Keratinocyte (primary cell): ENCODE results near the gene SMG9. TPM values are rescaled to one million over a fixed set of nuclear protein-coding genes. Genes with fewer than 3 reads are reported as not detected.

Source experiments
- DNase-seq: peaks from one replicate; pipeline ENCODE4 v3.0.0-alpha.2; 2011; ENCODE audit warnings: low read depth, missing footprints, low spot score
- FAIRE-seq: peaks from 2 replicates; lab custom pipeline; 2011; peaks lifted over from hg19 to GRCh38; lab: Jason Lieb, UNC
- H2AFZ ChIP-seq: 2 replicates; pipeline ENCODE4 v1.6.0; 2012; ENCODE audit warnings: low read length, control low read depth, inconsistent platforms; ENCODE audit not compliant: control insufficient read depth
- H3K27ac ChIP-seq: 2 replicates; pipeline ENCODE4 v1.5.1; 2011; ENCODE audit warnings: low read length; ENCODE audit not compliant: control insufficient read depth, insufficient read depth
- H3K27me3 ChIP-seq: 3 replicates; pipeline ENCODE4 v1.6.0; 2011; ENCODE audit warnings: low read length; ENCODE audit not compliant: control insufficient read depth, insufficient read depth; ENCODE audit errors: extremely low read depth
- H3K36me3 ChIP-seq, 2 experiments: 2 replicates in 1 of 2; 3 replicates in 1 of 2; pipeline ENCODE4 v1.5.1; 2011; ENCODE audit warnings: low read length in 2 of 2, mild to moderate bottlenecking in 1 of 2; ENCODE audit not compliant: control insufficient read depth in 2 of 2, insufficient read depth in 2 of 2; ENCODE audit errors: extremely low read depth in 1 of 2
- H3K4me1 ChIP-seq: 3 replicates; pipeline ENCODE4 v1.5.1; 2011; ENCODE audit warnings: low read length; ENCODE audit not compliant: control insufficient read depth, insufficient read depth; ENCODE audit errors: extremely low read depth
- H3K4me2 ChIP-seq: 3 replicates; pipeline ENCODE4 v1.6.0; 2011; ENCODE audit warnings: low read depth, low read length; ENCODE audit not compliant: control insufficient read depth, insufficient read depth; ENCODE audit errors: extremely low read depth
- H3K4me3 ChIP-seq, 3 experiments: fragments of 200-600 bp in 1 of 3; sonication (generic) in 1 of 3; 2 replicates in 2 of 3; 3 replicates in 1 of 3; pipeline ENCODE4 v1.5.1; 2011 to 2016; ENCODE audit warnings: low read length in 3 of 3, mild to moderate bottlenecking in 3 of 3, control low read depth in 2 of 3, inconsistent platforms in 1 of 3, low read depth in 1 of 3, mixed read lengths in 1 of 3, mixed run types in 1 of 3, moderate library complexity in 1 of 3; ENCODE audit not compliant: control insufficient read depth in 2 of 3, insufficient read depth in 2 of 3; ENCODE audit errors: extremely low read depth in 1 of 3
- H3K79me2 ChIP-seq: 2 replicates; pipeline ENCODE4 v1.6.0; 2012; ENCODE audit warnings: low read length; ENCODE audit not compliant: control insufficient read depth, insufficient read depth
- H3K9ac ChIP-seq: 3 replicates; pipeline ENCODE4 v1.6.0; 2011; ENCODE audit warnings: low read length; ENCODE audit not compliant: control insufficient read depth, insufficient read depth; ENCODE audit errors: extremely low read depth
- H3K9me1 ChIP-seq: 3 replicates; pipeline ENCODE4 v1.6.0; 2011; ENCODE audit warnings: low read length; ENCODE audit not compliant: control insufficient read depth, insufficient read depth; ENCODE audit errors: extremely low read depth
- H3K9me3 ChIP-seq: 2 replicates; pipeline ENCODE4 v1.5.1; 2012; ENCODE audit warnings: low read depth, low read length; ENCODE audit not compliant: control insufficient read depth
- H4K20me1 ChIP-seq: 3 replicates; pipeline ENCODE4 v1.6.0; 2011; ENCODE audit warnings: low read length; ENCODE audit not compliant: control insufficient read depth, insufficient read depth; ENCODE audit errors: extremely low read depth
- CTCF ChIP-seq, 3 experiments: IDR thresholded peaks in 1 of 3; conservative IDR thresholded peaks in 1 of 3; optimal IDR thresholded peaks in 1 of 3; 2 replicates in 2 of 3; 3 replicates in 1 of 3; pipeline versions ENCODE3 to v1.5.1; 2011; ENCODE audit warnings: low read length in 3 of 3, mild to moderate bottlenecking in 3 of 3, moderate library complexity in 2 of 3, control low read depth in 1 of 3, inconsistent platforms in 1 of 3; ENCODE audit not compliant: insufficient read depth in 2 of 3; ENCODE audit errors: extremely low read depth in 1 of 3
- EZH2 ChIP-seq: IDR thresholded peaks from one replicate; pipeline ENCODE4 v1.6.1; 2012; ENCODE audit warnings: inconsistent platforms, mild to moderate bottlenecking, low read length, moderate library complexity
- dilution Hi-C: fragments of 300-500 bp; cut with MboI; formaldehyde crosslinking; loops from one replicate; pipeline ENCODE4 v1.7.0; 2020; ENCODE audit warnings: low sequenced_read_pairs; ENCODE audit not compliant: extremely low pct_ligation_motif_present
- polyA plus RNA-seq, 5 experiments: library from polyadenylated mRNA; depleted of rRNA in 3 of 5; stranded (reverse) in 3 of 5; stranded (forward) in 1 of 5; unstranded in 1 of 5; fragments of >200 nt; gene quantifications; 1 replicate in 1 of 5; 2 replicates in 3 of 5; 3 replicates in 1 of 5; pipeline versions ENCODE4 v1.2.1 to v1.2.3, GENCODE V29; 2011 to 2012; ENCODE audit warnings: missing spikeins in 2 of 5, low read depth in 1 of 5, low replicate concordance in 1 of 5

The SMG9 gene
- polyA plus RNA-seq, 1 donor (not counting 4 experiments of a cell fraction or from before 2014, with no cell fraction given): 15.6 TPM

- dilution Hi-C loops: no loop called here
- FAIRE-seq (no peak), DNase-seq (no peak)
- H3K27me3 ChIP-seq: no peaks in the 10 kb centered on the region
- H3K27ac ChIP-seq: no peak overlapping the region
- H3K36me3 ChIP-seq: peaks cover 19 to 25% of the 10 kb centered on the region in 2 experiments
- H2AFZ ChIP-seq: no peak overlapping the region
- no peaks in the 10 kb centered on the region for H4K20me1 ChIP-seq
- no peaks in the 10 kb centered on the region for H3K79me2 ChIP-seq
- no peak overlapping the region for H3K4me3 ChIP-seq
- no peaks in the 10 kb centered on the region for H3K4me1 ChIP-seq
- H3K9me3 ChIP-seq: no peaks in the 10 kb centered on the region
- no peak for TF ChIP-seq CTCF (optimal IDR thresholded peaks at IDR 0.05 in 1 of 3, IDR thresholded peaks at IDR 0.05 in 1 of 3, conservative IDR thresholded peaks at IDR 0.05 in 1 of 3; ENCODE audit: extremely low read depth in 1 of 3, insufficient read depth in 2 of 3, low read length in 3 of 3)
- TF ChIP-seq EZH2: no peak
- no peak overlapping the region for H3K4me2 ChIP-seq
- no peak overlapping the region for H3K9ac ChIP-seq
- no peaks in the 10 kb centered on the region for H3K9me1 ChIP-seq
Measured at GRCh38 chr19:43726736-43727592, 27.8 kb downstream of the SMG9 start.

DNA sequence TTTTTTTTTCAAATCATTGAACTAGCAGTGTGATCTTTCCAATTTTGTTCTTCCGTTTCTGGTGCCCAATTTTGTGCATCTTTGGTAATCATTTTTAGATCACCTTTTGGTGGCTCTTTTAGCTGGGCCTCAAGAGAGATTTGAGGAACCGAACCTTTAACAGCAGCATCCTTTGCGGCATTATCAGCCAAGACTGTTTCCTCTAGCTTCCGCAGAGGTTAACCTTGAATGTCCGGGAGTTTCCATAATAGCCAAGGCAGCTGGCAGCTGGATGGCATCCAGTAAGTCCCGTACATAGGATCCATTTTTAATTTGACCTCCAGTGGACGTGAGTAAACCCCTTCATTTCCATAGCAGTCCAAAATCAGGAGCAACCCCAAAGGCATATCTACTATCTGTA, 29.3 kb downstream of the SMG9 start:
- TF ChIP-seq EZH2 (no peak), CTCF (optimal IDR thresholded peaks at IDR 0.05 in 1 of 3, IDR thresholded peaks at IDR 0.05 in 1 of 3, conservative IDR thresholded peaks at IDR 0.05 in 1 of 3; ENCODE audit: extremely low read depth in 1 of 3, insufficient read depth in 2 of 3, low read length in 3 of 3) (no peak)
- Histone ChIP-seq H3K4me3 (no peak overlapping the region), H3K36me3 (peaks cover 6 to 13% of the 10 kb centered on the region in 2 experiments), H3K4me2 (no peak overlapping the region), H4K20me1 (no peaks in the 10 kb centered on the region), H3K79me2 (no peaks in the 10 kb centered on the region), H3K9ac (no peak overlapping the region), H3K27me3 (no peaks in the 10 kb centered on the region), H3K9me1 (no peaks in the 10 kb centered on the region), H3K4me1 (no peaks in the 10 kb centered on the region), H3K27ac (no peak overlapping the region), H2AFZ (no peak overlapping the region), H3K9me3 (no peaks in the 10 kb centered on the region)
- dilution Hi-C loops: no loop called here
- DNase-seq (no peak), FAIRE-seq (no peak)
